G401.6 (cell line): ENCODE measurements around the gene LIPC.

Experiments
- FAIRE-seq: peaks from 2 replicates; lab custom pipeline; 2012; peaks lifted over from hg19 to GRCh38; lab: Jason Lieb, UNC

The LIPC gene

DNA sequence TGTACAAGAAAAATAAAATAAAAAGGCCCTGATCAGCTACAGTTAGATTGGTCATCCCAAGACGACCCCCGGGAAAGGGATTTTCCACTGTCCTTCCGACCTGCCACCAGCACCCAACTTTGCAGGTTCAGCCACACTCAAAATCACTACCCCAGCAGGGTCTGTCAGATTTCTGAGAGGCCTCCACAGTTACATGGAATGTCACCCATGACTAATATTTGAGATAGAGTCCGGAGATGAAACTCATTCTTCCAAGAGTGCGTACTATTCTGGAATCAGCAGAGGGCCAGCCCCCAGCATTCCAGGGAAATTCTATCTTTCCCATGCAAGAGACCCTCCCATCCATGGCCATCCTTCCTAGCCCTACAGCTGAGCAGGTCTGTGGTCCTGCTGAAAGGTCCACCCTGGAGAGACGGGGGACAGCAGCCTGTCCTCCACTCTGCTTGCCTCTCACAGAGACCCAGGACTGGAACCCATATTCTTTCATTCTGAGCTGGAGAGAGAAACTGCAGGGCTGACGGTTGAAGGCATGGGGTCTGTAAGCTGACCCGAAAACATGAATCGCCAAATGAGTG, 5.8 kb downstream of the LIPC start:
- FAIRE-seq: no peak

DNA sequence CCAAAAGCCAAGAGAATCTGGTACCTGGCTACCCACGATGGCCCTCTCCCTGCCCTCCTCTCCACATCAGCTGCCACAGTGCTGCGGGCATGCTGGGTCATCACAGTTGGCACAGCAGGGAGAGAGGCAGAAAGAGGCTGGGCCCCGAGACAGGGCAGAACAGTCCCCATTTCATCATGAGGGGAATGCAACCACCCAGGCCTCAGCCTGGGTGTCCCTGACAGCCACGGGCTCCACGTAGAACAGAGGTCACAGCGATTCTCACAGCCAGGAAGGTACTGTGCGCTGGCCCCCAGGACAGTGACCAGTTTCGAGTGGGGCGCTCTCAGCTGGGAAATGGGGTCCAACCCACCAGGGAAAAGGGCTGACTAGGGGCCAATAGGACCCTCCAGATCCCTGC, 6.3 kb downstream of the LIPC start:
- no peak for FAIRE-seq

DNA sequence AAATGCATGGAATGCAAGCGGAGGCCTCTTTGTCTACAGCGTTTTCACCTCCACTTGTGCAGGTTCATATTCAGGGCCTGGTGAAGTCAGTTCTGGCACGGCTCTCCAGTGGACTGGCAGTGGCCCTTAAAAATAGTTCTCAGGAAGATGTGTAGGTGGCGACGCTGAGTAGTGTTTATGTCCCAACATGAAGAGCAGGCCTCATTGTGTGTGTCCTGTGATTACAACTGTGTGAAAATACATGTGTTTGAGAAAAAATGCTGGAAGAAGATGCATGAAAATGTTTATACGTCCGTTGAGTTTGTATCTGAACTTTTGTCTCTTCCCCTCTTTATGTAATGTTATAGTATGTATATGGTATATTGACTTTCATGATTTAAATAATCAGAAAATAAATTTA, 7.2 kb downstream of the LIPC start:
- no peak for FAIRE-seq

DNA sequence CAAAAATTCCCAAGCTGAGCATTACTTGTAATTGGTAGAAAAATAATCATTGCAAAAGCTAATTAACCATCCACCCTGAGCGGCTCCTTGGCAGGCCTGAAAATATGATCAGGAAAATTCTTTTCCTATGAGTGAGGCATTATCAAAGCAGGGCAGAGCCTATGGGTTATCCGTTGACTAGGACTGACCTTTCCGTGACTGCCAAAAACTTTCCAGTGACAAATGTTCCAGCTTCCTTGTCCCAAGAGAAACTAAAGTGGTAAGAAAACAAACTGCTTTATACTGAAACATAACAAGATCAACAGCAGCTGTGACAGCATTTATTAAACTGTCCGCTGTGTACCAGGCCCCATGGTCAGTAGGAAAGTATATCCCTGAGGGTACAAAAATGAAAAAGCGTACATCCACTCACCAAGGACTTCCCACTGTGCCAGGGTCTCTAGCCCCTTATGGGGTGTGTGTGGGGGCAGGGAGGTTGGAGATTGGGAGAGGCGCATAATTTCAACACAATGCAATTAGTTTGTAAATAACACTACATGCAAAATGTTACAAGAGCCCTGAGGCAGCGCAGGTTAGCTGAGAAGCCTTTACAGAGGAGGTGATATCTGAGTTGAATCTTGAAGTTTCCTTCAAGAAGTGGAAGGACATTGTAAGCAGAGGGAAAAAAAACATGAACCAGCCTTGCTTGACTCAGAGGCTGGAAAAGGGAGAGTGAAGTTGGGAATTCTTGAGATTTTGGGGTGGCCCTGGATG, 8.5 kb downstream of the LIPC start:
- FAIRE-seq: no peak

DNA sequence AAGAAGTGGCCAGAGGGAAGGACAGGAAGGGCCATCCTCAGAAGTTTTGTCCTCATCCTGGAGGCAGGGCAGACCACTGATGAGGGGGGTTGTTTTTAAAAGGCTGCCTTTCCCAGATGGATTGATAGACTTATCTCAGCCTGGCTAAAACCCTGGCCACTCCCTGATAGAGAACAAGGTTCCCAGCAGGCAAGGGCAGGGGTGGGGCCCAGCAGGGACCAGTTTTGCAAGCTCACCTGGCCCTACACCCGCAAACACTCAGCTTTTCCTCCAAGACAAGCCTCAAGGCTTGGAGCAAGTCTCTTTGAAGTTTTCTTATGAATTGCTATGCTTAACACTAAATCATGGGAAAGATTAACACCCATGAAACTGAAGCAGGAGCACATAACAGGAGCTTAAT, 9.1 kb downstream of the LIPC start:
- no peak for FAIRE-seq

DNA sequence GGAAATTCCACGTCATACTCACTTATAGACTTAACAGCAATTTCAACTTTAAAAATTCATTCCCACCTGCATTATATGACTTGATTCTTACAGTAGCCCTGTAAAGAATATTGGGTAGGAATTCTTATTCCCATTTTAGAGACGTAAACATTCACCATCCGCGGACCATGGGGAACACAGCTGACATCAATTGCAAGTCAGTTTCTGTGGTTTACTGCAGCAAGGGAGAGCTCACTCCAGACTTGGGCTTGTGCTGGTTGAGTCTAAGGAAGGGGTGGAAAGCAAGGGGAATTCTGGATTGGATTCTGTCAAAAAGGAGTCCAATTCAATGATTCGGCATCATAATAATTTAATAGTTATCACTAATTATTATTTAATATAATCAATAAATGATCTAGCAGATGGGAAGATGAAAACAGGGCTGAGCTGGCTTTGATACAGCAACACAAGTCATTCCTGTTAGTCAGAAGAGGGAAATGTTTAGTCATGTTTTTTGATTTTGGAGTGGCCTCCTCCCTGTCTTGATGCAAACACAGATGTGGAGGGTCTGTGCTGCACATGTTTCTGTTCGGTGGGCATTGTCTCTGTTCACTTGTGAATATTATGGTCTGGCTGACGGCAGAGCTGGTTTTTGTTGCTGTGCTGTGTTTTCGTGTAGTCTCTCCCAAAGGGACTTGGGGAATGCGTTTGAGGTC, 9.7 kb downstream of the LIPC start:
- no peak for FAIRE-seq

DNA sequence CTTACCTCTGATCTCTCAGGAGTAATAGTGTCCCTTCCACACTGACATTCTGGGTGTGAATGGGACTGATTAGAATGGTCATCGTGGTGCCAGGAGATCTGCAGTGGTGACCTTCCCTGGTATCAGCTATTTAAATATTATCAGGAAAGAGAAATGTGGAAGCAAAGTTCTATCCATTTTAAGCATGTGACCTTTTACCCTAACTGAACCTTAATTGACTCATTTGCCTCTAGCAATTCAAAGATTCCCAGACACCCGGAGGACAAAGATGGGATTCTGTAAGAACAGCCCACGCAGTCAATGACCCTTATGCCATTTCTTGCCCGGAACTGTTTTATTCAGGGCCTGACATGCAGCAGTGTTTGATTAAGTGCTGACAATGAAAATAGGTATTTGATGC, 10.3 kb downstream of the LIPC start:
- no peak for FAIRE-seq

DNA sequence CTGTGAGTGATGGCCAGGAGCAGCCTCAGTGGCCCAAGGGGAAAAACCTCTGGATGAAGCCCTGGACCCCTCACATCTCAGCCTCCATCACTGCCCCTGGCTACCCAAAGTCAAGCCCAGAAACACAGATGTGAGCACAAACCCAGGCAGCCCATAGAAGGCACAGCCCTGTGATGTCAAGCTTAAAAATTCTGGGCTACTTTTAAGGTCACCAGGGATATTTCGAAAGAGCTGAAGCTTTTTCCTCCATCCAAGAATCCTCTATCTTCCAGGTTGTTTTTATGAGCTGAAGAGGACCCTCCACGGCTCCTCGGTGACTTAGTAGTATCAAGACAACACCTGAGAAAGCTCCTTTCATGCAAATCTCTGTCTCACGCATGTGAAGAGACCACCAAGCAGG, 11.5 kb downstream of the LIPC start:
- no peak for FAIRE-seq

DNA sequence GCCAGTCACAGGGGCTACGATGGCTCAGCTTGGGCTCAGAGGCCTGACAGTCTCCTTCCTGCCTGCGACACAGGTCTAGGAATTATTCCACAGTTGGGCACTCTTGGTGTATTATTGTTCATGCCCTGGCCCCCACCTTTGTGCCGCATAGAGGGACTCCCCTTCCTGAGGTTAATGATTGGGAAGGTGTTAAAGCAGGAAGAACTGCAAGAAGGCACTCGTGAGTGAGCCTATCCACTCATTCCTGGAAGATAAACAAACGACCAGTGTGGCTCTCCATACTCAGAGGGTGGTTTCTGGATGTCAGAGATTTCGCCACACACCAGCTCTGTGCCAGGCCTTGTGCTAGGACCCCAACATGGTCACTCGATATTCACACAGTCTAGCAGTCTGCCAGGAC, 12.3 kb downstream of the LIPC start:
- FAIRE-seq: no peak

DNA sequence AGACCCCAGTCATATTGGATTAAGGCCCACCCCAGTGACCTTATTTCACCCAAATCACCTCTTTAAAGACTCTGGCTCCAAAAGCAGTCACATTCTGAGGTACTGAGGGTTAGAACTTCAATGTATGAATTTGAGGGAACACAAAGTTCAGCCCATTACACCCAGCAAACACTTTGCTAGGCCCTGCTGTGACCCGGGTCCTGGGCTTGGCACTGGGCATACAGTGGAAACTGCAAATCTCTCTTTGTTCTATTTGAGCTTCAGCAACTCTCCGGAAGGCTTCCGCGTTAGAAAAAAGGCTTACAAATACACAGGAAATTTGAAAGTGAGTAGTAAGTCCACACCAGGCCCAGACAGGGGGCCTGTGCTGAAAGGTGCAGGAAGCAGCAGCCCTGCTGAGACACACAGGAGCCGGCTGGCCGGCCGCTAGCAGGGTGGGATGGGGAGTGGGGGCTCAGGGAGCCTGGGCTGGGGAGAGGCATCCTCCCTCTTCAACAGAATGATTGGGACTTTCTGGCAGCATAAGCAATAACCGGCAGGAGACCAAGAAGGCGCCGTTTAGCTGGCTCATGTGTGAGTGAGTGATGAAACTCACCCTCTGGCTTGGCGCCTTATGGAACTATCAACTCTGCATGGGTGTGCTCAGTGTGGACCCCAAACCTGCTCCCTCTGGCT, 13.0 kb downstream of the LIPC start:
- no peak for FAIRE-seq

DNA sequence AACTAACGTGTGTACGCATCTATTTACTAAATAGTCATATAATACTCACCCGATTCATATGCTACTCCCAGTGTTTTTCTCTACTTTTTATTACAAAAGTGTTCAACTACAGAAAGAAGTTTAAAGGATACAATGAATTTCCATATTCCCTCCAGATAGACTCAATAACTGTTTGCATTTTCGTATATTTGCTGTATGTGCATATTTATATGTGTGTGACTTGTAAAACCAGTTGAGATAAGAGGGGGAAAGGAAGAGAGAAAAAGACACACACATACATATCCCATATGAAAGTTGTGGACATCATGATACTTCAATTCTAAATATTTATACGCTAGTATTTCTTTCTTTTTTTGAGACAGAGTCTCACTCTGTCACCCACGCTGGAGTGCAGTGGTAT, 14.1 kb downstream of the LIPC start:
- FAIRE-seq: no peak

DNA sequence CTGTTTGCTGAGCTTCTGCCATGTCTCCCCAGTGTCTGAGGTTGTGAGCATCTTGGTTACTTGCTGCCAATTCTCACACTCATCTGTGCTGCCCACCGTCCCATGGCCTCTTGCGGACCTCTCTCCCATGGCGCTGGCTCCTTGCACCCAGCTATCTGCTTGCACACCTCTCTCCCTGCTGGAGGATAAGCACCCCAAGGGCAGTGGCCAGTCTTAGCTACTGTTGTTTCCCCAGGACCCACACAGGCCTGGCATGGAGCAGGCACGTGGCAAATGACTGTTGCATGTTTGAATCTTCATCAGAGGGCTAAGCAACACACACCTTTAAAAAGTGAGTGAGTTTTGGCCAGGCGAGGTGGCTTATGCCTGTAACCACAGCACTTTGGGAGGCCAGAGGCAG, 14.7 kb downstream of the LIPC start:
- FAIRE-seq: no peak

DNA sequence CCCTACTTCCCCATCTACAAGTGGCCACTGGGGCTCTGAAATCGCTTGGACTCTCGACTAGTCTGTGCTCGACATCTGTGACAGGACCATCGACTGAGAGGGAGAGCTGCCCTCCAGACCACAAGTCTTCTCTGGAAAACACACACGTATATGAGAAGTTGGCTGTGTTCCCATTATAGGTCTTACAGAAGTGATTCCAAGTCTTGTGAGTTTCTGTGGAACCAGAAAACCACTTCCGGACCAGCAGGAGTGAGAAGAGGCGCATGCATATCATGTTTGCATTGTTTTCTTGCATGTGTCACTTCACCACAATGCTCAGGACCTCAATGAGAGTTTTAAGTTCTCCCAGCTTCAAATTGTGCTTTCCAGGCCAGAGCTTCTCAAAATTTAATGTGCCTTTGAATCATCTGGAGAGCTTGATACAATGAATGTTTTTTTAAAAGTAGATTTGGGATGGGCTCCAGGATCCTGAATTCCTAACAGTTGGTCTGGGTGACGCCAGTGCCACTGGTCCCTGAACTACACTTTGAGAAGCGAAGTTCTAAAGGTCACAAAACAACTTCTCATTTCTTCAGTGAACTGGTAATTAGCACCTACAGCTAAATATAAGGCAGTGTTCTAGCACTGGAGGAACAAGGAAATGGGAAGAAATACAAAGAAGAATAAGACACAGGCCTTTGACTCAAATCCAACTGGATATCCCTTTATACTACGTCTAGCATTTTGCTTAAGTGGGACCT, 15.7 kb downstream of the LIPC start:
- FAIRE-seq: no peak

DNA sequence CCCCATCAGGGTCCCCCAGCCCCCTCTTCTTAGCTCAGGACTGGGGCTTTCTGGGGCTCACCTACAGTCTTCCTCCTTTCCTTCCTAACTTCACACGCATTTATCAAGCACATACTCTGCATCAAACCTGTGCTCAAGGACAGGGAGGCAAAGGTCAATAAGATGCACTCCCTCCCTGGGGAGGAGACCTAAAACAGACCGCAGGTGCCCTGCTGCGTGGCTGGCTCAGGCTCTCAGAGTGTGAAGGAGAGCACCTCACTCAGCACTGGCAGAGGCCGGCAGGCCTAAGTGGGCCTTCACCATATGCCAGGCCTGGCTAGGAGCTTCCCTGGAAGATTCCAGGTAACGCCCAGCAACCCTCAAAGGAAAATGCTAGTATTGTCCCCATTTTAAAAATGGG, 16.5 kb downstream of the LIPC start:
- no peak for FAIRE-seq

DNA sequence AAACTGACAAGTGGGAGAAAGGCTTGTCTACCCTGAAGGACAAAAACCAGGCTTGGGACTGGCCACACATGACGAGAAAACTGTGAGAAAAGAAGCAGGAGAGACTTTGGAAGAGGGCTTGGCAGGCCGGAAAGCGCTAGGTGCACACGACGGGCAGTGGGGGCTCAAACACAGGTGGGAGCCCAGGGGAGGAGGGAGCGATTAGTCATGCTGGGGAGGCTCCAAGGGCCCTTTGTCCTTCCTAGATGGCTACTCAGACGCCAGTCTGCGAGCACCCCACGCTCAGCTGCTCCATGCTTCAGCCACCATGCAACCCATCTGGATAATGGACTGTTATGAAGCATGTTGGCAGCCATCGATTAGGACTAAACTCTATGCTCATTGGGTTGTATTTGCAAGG, 17.1 kb downstream of the LIPC start:
- FAIRE-seq: no peak

DNA sequence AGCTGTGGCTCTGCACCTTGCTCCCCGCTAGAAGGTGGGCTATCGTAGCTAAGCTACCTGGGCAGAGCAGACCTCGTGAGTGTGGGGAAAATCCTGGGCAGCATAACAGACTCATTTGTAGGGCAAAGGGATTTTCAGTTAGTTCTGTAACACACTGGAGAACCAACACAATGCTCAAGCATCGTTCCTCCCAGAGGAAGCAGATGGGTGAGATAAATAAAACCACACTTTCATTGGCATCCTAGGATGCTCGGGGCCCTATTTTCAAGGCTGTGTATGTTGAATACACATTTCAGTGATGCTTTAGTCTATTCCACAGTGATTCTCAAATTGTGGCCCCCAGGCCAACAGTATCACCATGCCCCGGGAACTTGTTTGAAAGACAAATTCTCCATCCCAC, 20.0 kb downstream of the LIPC start:
- no peak for FAIRE-seq

DNA sequence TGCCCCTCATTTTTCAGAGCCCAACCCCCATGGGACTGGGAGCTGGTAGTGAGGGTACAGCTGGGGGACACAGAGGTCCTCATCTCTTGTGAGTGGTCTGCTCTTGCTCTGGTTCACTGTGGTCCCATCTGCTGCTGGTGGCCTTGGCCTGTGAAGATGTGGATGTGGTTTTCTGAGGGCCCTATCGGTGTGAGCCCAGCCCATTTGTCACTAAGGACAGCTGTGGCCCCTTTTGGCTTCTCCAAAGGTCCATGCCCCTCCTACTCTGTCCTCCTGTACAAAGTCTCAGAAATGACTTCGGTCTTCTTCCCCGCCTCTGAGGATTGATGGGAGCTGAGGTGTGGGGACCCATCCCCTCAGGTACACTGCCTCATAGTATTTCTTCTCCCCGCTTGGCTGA, 21.0 kb downstream of the LIPC start:
- FAIRE-seq: no peak

DNA sequence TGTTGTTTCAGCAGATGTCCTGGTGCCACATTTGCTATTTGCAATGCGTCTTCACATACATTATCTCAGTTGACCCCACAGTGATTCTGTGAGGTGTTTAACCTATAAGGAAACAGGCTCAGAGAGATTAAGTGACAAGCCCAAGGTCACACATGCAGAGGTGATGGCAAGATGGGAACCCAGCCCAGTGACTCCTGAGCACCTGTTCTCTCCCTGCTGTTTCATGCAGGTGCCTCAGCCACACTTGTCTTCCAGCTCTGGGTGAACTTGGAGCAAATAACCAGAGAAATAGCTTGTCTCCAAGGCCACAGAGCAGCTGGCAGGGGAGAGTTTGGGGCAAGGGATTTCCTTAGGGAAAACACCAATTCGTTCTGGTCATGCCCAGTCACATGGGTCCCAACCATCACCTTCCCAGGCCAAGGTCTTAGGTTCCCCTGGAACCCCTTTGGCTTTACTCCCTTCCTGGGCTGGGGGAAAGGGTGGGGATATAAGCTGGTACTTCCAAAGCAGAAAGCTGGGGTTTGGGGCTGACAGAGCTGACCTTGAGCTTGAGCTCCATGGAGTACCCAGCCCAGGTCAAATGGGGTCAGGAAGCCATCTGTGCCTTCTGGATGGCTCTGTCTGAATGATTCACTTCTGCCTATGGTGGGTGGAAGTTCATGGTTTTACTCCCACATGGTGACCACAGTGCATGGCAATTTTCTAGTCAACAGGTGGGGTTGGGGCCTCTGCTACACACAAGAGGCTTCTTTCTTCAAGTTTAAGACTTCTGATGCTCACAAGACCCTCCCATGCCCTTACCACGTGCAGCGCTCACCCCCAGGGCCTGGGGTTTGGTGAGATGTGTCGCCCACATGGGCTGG, 22.4 kb downstream of the LIPC start:
- no peak for FAIRE-seq

DNA sequence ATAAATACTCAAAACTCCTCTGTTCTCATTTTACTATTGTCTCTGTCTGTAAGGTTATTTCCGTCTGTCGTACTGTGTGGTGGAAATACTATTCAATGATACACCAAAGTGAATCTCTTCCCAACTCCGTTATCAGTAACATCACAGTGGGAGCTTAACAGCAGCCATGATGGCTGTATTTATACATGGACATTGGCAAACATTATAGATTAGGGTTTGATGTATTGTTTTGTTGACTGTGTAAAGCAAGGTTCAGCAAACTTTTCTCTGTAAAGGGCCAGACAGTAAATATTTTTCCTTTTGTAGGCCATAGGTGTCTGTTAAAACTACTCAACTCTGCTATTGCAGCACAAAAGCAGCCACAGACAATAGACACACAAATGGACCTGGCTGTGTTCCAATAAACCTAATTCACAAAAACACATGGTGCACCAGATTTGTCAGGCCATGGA, 23.2 kb downstream of the LIPC start:
- FAIRE-seq: no peak

DNA sequence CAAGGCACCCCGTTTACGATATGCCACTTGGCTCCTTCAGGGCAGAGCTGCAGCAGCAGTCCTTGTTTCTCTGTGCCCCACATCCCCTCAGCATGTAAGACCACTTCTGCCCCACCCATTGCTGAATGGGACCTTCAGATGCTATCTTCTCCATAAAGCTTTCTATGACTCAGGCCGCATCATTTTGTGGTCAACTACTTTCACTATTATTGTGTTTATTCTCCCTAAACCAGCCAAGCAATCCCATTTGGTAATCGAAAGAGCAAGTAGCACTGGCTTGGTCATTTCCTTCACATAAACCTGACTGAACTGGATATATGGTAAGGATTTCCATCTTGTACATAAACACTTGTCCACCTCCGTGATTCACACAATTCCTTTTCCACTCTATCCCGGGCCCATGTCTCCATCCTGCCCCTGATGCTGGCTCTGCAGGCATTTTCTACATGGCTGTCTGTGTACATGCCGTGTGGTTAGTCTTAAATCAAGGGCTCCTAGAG, 25.7 kb downstream of the LIPC start:
- FAIRE-seq: no peak

DNA sequence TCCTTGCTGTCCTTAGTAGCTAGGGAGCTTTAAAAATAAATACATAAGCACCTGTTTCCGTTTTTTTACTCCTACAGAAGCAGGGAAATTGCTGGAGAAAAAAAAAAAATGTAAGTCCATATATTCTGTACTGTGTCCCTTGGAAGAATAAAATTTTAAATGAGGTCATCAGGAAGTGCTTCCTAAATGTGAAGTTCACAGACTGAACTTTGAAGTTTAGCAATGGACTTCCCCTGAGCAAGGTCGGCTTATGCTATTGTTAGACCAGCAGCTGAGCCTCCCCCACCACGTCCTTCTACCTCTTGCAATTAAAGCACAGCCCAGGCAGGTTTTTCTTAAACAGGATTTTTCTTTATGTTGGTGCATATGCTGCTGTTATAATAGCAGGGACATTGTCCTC, 26.3 kb downstream of the LIPC start:
- no peak for FAIRE-seq
